Measurements from ENCODE around the gene ERVV-1.
"Not testable (repeated sequence)": the region's sequence is repeated elsewhere in the genome, so short reads cannot be mapped to it uniquely, and the experiment has no call there.

The ERVV-1 gene, protein sequence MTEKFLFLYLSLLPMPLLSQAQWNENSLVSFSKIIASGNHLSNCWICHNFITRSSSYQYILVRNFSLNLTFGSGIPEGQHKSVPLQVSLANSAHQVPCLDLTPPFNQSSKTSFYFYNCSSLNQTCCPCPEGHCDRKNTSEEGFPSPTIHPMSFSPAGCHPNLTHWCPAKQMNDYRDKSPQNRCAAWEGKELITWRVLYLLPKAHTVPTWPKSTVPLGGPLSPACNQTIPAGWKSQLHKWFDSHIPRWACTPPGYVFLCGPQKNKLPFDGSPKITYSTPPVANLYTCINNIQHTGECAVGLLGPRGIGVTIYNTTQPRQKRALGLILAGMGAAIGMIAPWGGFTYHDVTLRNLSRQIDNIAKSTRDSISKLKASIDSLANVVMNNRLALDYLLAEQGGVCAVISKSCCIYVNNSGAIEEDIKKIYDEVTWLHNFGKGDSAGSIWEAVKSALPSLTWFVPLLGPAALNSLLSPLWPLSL

GRCh38 chr19:53013621-53014020 is at the start of gene ERVV-1:
Gene ERVV-1 (plus strand): TSS chr19:53013921. CDS start chr19:53014091, 170 bp downstream.
- DNase-seq (ENCODE audit: low read depth), result no peak

GRCh38 chr19:52967772-52968171 is 45.9 kb upstream of the ERVV-1 start:
- DNase-seq (ENCODE audit: low read depth), result no peak

DNA sequence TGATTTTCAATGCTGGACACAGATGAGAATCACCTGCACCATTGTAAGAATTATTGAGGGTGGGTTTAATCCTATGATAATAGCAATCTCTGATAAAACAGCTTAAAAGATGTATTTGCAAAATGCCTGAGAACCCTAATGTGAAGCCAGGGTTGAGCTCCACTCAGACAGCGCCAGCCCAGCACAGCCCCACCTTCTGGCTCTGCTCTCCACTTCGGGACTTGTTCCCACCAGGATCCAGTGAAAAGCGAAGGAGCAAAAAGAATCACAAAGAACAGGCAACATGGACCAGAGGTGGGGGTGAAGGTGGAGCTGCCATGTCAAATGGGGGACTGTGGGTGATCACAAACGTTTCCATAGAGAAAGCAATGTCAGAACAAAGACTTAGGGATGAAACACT is 32.4 kb upstream of the ERVV-1 start:
- no peak for DNase-seq (ENCODE audit: low read depth)

- DNase-seq (ENCODE audit: low read depth), result not testable (repeated sequence)
These were observed 30.6 kb upstream of the ERVV-1 start for GRCh38 chr19:52983167-52983566.

DNA sequence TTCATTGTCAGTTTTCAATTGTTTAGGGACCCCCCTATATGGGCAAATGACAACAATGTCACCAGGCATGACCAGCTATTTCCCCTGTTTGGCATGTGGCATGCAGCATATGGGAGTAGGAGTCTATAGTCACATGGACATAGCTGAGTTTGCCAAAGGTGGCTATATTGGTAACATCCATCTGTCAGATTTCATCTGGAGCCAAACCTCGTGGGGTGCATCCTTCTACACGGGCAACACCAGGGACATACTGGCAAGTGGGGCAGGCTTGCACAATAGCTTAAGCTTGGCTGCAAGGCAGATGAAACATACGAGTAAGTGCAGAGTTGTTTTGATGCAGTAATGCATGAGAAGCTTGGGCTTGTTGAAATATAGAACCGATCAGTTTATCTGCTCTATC is 26.5 kb upstream of the ERVV-1 start:
- DNase-seq (ENCODE audit: low read depth), result no peak

DNA sequence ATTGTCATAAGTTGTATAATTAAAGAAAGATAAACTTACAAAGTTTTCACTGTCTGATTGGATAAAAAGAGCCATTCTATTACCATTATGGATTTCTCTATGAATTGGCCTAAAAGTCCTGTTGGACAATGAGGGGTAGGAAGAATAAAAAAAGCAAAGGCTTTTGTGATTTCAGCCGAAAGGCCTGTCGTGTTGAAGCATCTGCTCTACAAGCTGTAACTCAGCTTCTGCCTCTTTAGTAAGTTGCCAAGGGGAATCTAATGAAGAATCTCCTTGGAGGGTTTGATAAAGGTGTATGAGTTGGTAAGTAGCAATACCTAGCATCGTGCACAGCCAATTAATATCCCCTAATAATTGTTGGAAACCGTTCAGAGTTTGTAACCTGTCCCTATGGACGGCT is 25.2 kb upstream of the ERVV-1 start:
- no peak for DNase-seq (ENCODE audit: low read depth)

DNA sequence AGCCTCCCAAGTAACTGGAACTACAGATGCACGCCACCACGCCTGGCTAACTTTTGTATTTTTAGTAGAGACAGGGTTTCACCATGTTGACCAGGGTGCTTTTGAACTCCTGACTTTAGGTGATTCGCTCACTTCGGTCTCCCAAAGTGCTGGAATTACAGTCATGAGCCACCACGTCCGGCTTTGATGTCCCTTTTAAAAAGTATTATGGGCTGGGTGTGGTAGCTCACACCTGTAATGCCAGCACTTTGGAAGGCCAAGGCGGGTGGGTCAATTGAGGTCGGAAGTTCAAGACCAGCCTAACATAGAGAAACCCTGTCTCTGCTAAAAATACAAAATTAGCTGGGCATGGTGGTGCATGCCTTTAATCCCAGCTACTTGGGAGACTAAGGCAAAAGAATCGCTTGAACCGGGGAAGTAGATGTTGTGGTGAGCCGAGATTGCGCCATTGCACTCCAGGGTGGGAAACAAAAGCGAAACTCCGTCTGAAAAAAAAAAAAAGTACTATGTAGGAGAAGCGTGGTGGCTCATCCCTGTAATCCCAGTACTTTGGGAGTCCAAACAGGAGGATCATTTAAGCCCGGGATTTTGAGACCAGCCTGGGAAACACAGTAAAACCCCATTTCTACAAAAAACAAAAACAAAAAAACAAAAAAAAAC is 22.8 kb upstream of the ERVV-1 start:
- DNase-seq (ENCODE audit: low read depth), result no peak

DNA sequence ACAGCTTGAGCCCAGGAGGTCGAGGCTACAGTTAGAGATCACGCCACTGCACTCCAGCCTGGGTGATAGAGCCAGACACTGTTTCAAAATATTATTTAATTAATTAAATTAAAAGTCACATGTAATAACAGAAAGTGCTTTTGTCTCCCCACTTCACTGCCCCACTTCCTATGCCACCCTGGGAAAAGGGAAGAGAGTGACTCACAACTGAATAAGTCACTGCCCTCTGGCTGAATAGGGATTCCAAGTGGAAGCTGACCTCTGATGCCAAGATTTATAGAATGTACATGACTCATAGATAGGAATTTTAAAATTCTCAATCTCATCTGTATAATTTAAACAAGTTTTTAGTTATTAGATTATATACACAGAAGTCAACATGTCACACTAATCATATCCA is 22.2 kb upstream of the ERVV-1 start:
- DNase-seq (ENCODE audit: low read depth), result peak; percentile 18

DNA sequence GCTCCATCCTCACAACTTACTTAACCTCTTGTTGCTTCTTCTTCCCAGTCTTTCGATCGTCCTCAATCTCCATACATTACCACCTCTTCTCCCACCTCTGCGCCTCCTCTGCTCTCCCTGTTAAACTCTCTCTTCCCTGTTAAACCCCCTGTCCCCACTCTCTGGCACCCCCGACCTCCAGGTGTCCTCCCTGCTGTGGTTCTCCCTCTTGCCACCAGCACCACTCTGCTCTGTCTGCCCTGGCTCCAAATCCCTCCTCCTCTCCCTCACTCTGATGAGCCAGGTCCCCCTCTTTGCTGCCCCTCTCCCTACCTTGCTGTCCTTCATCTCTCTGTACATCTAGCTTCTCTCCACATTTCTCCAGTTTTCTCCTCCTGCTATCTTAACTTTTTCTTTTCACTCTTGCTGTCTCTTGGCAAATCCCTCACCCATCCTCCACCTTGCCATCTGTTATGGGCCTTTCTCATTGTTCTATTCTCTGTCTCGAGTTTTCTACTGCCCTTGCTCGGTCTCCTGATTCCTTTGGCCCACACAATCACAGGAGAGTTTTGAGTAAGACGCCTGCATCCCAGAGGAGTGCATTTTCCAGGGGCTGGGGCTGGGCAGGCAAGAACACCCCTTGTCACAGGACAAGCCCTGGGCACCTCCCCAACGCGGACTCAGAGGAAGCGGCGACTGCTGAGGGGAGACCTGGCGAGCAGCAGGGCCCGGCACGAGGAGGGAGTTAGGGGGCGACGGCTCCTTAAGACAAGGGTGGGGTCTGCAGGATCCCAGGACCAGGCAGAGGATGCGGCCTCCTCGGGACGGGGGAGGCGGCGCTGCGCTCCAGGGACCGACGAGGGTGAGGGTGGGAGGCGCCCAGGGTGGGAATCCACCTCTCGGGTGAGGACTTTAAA is 21.4 kb upstream of the ERVV-1 start:
- no peak for DNase-seq (ENCODE audit: low read depth)

- peak; percentile 60 for DNase-seq (ENCODE audit: low read depth)
These were observed 20.2 kb upstream of the ERVV-1 start for GRCh38 chr19:52993342-52994178.

GRCh38 chr19:52995711-52996110 is 18.0 kb upstream of the ERVV-1 start:
- DNase-seq (ENCODE audit: low read depth), result no peak

DNA sequence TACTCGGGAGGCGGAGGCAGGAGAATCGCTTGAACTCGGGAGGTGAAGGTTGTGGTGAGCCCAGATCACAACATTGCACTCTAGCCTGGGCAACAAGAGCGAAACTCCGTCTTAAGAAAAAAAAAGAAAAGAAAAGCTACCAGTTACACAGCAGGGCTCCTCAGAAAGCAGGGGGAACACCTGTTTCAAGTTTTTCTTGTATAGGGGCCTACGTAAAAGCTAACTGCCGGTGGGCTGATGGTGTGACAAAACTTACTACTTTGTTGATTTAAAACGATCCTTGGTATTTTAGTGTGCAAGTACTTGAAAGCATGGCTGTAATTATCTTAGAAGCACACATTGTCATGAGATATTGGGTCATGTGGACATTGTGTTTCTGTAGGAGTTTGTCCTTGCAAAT is 15.7 kb upstream of the ERVV-1 start:
- DNase-seq (ENCODE audit: low read depth), result no peak

- no peak for DNase-seq (ENCODE audit: low read depth)
These were observed 11.2 kb upstream of the ERVV-1 start for GRCh38 chr19:53002479-53002878.

- DNase-seq (ENCODE audit: low read depth), result no peak
These were observed 9.5 kb upstream of the ERVV-1 start for GRCh38 chr19:53004242-53004641.

GRCh38 chr19:53007200-53007599 is 6.5 kb upstream of the ERVV-1 start:
- DNase-seq (ENCODE audit: low read depth), result no peak

- no peak for DNase-seq (ENCODE audit: low read depth)
These were observed 6.1 kb upstream of the ERVV-1 start for GRCh38 chr19:53007606-53008005.

DNA sequence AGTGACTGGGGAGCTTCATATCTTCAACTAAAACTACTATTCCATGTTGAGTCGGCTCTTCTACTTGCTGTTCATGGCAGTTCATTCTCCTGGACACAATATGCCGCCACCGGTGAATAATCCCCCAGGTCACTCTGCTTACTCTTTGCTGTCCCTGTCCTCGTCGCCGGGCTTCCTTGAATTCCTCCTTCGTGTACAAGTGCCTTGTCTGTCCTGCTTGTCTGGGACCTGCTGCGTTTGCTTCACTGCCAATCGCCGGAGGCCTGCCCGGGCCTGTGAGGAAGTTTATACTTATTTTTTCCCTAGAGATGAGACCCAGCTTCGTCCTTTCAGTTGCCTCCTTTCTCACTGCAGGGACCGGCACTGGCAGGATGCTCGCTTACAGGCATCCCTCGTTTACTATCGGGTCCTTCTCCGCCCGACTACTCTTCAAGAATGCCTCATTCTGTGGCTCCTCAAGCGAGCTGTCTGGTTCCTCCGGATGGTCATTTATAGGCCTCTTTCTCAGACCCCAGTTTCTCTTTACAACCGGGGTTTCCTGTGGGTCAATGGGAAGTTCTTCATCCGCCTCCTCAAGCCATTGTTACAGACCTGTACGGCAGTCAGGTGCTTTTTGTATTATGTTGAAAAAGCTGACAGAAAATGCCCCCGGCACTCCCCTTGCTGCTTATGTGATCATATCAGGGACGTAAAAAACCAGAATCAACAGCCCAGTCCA is 5.5 kb upstream of the ERVV-1 start:
- DNase-seq (ENCODE audit: low read depth), result no peak

DNA sequence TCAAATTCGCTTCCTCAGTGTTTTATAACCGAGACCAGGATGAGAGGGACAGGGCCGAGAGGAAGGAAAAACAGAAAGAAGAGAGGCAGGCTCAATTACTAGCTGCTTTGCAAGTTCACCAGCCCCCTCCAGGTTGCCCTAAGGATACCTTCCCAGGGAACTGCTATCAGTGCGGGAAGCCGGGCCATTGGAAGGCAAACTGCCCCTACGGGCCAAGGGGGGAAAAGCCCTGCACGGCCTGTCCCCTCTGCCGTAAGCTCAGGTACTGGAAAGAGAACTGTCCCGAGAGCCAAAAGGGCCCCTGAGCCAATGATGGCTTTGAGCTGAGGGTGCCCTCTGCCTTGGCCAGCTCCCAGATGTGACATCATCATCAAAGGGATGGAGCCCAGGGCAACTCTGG is 3.2 kb upstream of the ERVV-1 start:
- DNase-seq (ENCODE audit: low read depth), result no peak

DNA sequence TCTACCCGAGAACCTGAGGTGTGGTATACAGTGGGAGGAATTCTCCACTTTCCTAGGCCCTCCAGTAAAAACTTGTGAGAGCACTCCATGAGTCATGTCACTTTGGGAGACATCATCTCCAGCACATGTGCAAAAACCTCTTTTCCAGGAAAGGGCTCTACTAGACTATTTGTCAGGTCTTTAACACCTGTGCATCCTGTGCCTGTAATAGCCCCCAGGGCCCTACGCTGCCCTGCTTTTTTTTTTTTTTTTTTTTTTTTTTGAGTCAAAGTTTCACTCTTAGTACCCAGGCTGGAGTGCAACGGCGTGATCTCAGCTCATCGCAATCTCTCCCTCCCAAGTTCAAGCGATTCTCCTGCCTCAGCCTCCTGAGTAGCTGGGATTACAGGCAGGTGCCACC is 1.7 kb upstream of the ERVV-1 start:
- DNase-seq (ENCODE audit: low read depth), result no peak

GRCh38 chr19:53015159-53015558 is 1.4 kb downstream of the ERVV-1 start:
- no peak for DNase-seq (ENCODE audit: low read depth)

DNA sequence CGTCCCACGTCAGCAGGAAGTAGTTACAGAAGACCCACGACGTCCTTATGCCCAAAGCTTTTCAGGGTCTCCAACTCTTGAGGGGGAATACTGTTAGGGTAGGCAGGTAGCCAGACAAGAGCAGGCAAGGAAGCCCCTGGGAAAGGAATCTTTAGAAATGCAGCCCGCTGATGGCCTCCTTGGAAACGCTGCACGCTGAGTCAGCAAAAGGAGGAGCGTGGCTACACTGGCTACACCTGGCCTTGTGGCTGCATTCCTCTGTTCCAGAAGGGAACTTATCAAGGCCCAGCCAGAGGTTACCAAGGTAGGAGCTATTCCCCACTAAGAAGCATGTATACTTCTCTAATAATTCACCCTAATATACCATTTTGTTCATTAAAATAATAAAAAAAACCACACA is 2.0 kb downstream of the ERVV-1 start:
- DNase-seq (ENCODE audit: low read depth), result no peak

All from stromal cell of bone marrow (primary cell).